Measurements from ENCODE around the gene ELK3. TPM values are rescaled to one million over a fixed set of nuclear protein-coding genes. Genes with fewer than 3 reads are reported as not detected.

ELK3 gene
- polyA plus RNA-seq, 1 of the 3 experiments (the other 2 are of a cell fraction) = 33.8 TPM

- Histone ChIP-seq H3K27ac (ENCODE audit: low read depth in 2 of 2, low read length in 1 of 2) (no peak overlapping the region), H3K4me2 (no peak overlapping the region), H3K9me2 (no peaks in the 10 kb centered on the region), H4K20me1 (ENCODE audit: insufficient read depth) (no peaks in the 10 kb centered on the region), H2AFZ (ENCODE audit: low read depth) (no peak overlapping the region), H3K4me3 (ENCODE audit: low read depth in 2 of 2, low read length in 1 of 2) (no peak overlapping the region), H3K79me2 (ENCODE audit: insufficient read depth) (peaks cover 6% of the 10 kb centered on the region), H3K9me3 (no peaks in the 10 kb centered on the region), H3K4me1 (ENCODE audit: control insufficient read depth in 1 of 2, insufficient read depth in 2 of 2, low read depth in 1 of 2, low read length in 1 of 2) (no peaks in the 10 kb centered on the region), H3K36me3 (replicated peaks in 1 of 2; ENCODE audit: control insufficient read depth in 1 of 2, insufficient read depth in 2 of 2, low read length in 1 of 2) (peaks cover 34 to 88% of the 10 kb centered on the region in 2 experiments), H3K27me3 (ENCODE audit: insufficient read depth) (no peaks in the 10 kb centered on the region), H3K9ac (no peak overlapping the region), H3F3A (replicated peaks; ENCODE audit: insufficient read depth) (peaks cover 32% of the 10 kb centered on the region)
- no peak for DNase-seq
- 71% methylated on average over 3 of the region's 3 CpGs for WGBS (ENCODE audit: low lambda C conversion rate)
- POLR2A ChIA-PET = no interaction called here
- CTCF ChIA-PET = no interaction called here
- TF ChIP-seq, protein P1, sequence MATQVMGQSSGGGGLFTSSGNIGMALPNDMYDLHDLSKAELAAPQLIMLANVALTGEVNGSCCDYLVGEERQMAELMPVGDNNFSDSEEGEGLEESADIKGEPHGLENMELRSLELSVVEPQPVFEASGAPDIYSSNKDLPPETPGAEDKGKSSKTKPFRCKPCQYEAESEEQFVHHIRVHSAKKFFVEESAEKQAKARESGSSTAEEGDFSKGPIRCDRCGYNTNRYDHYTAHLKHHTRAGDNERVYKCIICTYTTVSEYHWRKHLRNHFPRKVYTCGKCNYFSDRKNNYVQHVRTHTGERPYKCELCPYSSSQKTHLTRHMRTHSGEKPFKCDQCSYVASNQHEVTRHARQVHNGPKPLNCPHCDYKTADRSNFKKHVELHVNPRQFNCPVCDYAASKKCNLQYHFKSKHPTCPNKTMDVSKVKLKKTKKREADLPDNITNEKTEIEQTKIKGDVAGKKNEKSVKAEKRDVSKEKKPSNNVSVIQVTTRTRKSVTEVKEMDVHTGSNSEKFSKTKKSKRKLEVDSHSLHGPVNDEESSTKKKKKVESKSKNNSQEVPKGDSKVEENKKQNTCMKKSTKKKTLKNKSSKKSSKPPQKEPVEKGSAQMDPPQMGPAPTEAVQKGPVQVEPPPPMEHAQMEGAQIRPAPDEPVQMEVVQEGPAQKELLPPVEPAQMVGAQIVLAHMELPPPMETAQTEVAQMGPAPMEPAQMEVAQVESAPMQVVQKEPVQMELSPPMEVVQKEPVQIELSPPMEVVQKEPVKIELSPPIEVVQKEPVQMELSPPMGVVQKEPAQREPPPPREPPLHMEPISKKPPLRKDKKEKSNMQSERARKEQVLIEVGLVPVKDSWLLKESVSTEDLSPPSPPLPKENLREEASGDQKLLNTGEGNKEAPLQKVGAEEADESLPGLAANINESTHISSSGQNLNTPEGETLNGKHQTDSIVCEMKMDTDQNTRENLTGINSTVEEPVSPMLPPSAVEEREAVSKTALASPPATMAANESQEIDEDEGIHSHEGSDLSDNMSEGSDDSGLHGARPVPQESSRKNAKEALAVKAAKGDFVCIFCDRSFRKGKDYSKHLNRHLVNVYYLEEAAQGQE (IDR thresholded peaks at IDR 0.05; ENCODE audit: low read depth, low read length) = no peak
- no peak for TF ChIP-seq SIN3A (IDR thresholded peaks at IDR 0.05; ENCODE audit: borderline replicate concordance, low read depth, low read length)
- TF ChIP-seq MEF2A (IDR thresholded peaks at IDR 0.05; ENCODE audit: borderline replicate concordance, low read depth) = no peak
- TF ChIP-seq FOSL2 (IDR thresholded peaks at IDR 0.05; ENCODE audit: borderline replicate concordance, low read depth) = no peak
- no peak for TF ChIP-seq GABPA (IDR thresholded peaks at IDR 0.05; ENCODE audit: low read depth)
- TF ChIP-seq GATA2 (CRISPR knock-in tag; IDR thresholded peaks at IDR 0.05) = no peak
- no peak for TF ChIP-seq IRF3 (IDR thresholded peaks at IDR 0.05; ENCODE audit: low read depth, low read length)
- no peak for TF ChIP-seq NRF1 (IDR thresholded peaks at IDR 0.05; ENCODE audit: low read depth, low read length)
- TF ChIP-seq RXRA (IDR thresholded peaks at IDR 0.05; ENCODE audit: borderline replicate concordance, low read depth) = no peak
- TF ChIP-seq RCOR1 (IDR thresholded peaks at IDR 0.05; ENCODE audit: low read length) = no peak
- no peak for TF ChIP-seq TEAD4 (IDR thresholded peaks at IDR 0.05; ENCODE audit: borderline replicate concordance, insufficient read depth)
- no peak for TF ChIP-seq TAF1 (IDR thresholded peaks at IDR 0.05; ENCODE audit: borderline replicate concordance, low read depth, low read length)
- no peak for TF ChIP-seq JUND (IDR thresholded peaks at IDR 0.05)
- TF ChIP-seq EZH2phosphoT487 (IDR thresholded peaks at IDR 0.05; ENCODE audit: borderline replicate concordance, low read depth) = no peak
- no peak for TF ChIP-seq NFIC (IDR thresholded peaks at IDR 0.05; ENCODE audit: borderline replicate concordance)
- no peak for TF ChIP-seq MAX (IDR thresholded peaks at IDR 0.05; ENCODE audit: low read depth)
- no peak for TF ChIP-seq MXI1 (IDR thresholded peaks at IDR 0.05; ENCODE audit: low read depth, low read length)
- no peak for TF ChIP-seq CHD2 (IDR thresholded peaks at IDR 0.05; ENCODE audit: low read length, partially characterized antibody)
These were observed 100.7 kb downstream of the ELK3 start for GRCh38 chr12:96294831-96295230.

All from SK-N-SH (cell line).